ENCODE data around the gene METTL15.

DNA sequence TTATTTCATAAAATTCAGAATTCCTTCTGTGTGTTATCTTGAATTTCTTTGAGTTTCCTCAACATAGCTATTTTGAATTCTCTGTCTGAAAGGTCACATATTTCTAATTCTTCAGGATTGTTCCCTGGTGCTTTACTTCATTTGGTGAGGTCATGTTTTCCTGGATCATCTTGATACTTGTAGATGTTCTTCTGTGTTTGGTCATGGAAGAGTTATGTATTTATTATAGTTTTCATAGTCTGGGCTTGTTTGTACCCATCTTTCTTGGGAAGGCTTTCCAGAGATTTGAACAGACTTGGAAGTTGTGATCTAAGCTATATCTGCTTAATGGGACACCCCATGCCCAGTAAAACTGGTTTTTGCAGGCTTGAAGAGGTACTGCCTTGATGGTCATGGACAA is 149.6 kb downstream of the METTL15 start:
- TF ChIP-seq, protein P1, sequence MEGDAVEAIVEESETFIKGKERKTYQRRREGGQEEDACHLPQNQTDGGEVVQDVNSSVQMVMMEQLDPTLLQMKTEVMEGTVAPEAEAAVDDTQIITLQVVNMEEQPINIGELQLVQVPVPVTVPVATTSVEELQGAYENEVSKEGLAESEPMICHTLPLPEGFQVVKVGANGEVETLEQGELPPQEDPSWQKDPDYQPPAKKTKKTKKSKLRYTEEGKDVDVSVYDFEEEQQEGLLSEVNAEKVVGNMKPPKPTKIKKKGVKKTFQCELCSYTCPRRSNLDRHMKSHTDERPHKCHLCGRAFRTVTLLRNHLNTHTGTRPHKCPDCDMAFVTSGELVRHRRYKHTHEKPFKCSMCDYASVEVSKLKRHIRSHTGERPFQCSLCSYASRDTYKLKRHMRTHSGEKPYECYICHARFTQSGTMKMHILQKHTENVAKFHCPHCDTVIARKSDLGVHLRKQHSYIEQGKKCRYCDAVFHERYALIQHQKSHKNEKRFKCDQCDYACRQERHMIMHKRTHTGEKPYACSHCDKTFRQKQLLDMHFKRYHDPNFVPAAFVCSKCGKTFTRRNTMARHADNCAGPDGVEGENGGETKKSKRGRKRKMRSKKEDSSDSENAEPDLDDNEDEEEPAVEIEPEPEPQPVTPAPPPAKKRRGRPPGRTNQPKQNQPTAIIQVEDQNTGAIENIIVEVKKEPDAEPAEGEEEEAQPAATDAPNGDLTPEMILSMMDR (conservative IDR thresholded peaks at IDR 0.05; ENCODE audit: low read depth, low read length): no peak
- TF ChIP-seq EZH2 (IDR thresholded peaks at IDR 0.05; ENCODE audit: borderline replicate concordance, low read depth, low read length, poor library complexity, severe bottlenecking): no peak
